ENCODE data around the gene ARHGAP31.

Gene ARHGAP31

GRCh38 chr3:119293871-119294695 is at the start of gene ARHGAP31:
TSS of gene ARHGAP31 (plus strand) at chr3:119294383. CDS start at chr3:119294905, 522 bp downstream.
- TF ChIP-seq CTCF (IDR thresholded peaks at IDR 0.05; ENCODE audit: insufficient read depth, missing control alignments) = no peak
- FAIRE-seq = no peak
- peak; percentile 51 for DNase-seq (ENCODE audit: insufficient read length, low spot score)

- TF ChIP-seq CTCF (IDR thresholded peaks at IDR 0.05; ENCODE audit: insufficient read depth, missing control alignments) = no peak
- DNase-seq (ENCODE audit: insufficient read length, low spot score) = no peak
- FAIRE-seq = no peak
These were observed 48.4 kb upstream of the ARHGAP31 start for GRCh38 chr3:119245778-119246177.

GRCh38 chr3:119255214-119255613 is 39.0 kb upstream of the ARHGAP31 start:
- DNase-seq (ENCODE audit: insufficient read length, low spot score) (no peak), FAIRE-seq (no peak)
- no peak for TF ChIP-seq CTCF (IDR thresholded peaks at IDR 0.05; ENCODE audit: insufficient read depth, missing control alignments)

GRCh38 chr3:119257111-119257510 is 37.1 kb upstream of the ARHGAP31 start:
- FAIRE-seq (no peak), DNase-seq (ENCODE audit: insufficient read length, low spot score) (no peak)
- TF ChIP-seq CTCF (IDR thresholded peaks at IDR 0.05; ENCODE audit: insufficient read depth, missing control alignments) = no peak

- FAIRE-seq = no peak
- no peak for TF ChIP-seq CTCF (IDR thresholded peaks at IDR 0.05; ENCODE audit: insufficient read depth, missing control alignments)
- no peak for DNase-seq (ENCODE audit: insufficient read length, low spot score)
These were observed 36.4 kb upstream of the ARHGAP31 start for GRCh38 chr3:119257654-119258410.

- TF ChIP-seq CTCF (IDR thresholded peaks at IDR 0.05; ENCODE audit: insufficient read depth, missing control alignments) = no peak
- DNase-seq (ENCODE audit: insufficient read length, low spot score) = no peak
- FAIRE-seq = no peak
These were observed 35.3 kb upstream of the ARHGAP31 start for GRCh38 chr3:119258915-119259314.

- FAIRE-seq (no peak), DNase-seq (ENCODE audit: insufficient read length, low spot score) (no peak)
- TF ChIP-seq CTCF (IDR thresholded peaks at IDR 0.05; ENCODE audit: insufficient read depth, missing control alignments) = no peak
These were observed 34.4 kb upstream of the ARHGAP31 start for GRCh38 chr3:119259821-119260220.
